ENCODE results near the gene LIPT2.
A peak's percentile ranks its signal among the peaks of the same experiment; 100 is the strongest.
"Not testable (repeated sequence)": the region's sequence is repeated elsewhere in the genome, so short reads cannot be mapped to it uniquely, and the experiment has no call there.

The LIPT2 gene

DNA sequence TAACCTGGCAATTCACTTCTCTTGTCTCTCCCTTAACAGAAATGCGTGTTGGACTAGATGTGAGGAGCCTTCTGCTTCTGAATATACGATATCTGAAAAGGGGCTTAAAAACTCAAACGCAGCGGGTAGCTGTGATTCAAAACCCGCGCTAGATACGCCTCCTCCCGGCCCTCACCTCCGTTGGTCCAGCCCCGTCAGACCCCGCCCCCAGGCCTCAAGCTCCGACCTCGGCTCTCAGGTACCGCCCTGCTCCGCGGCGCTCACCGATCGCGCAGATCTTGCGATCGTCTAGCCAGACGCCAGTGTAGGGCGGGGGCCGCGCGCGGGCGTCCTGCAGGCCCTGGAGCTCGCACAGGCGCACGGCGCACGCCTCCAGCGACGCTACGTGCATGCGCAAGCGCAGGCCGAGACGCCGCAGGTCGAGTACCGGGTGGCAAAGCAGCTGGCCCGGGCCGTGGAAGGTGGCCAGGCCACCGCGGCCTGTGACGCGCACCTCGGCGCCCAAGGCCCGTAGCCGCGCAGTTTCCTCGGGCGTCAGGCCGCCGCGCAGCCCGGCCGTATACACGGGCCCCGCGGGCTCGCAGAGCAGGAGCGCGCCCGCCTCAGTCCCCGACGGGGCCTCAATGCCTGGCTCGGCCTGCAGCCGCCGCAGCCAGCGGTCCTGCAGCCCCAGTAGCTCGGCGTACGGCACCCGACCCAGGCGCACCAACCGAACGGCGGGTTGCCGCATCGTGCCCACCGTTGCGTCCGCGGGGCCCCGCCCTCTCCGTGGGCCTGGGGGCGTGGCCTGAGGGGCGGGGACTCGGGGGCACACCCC lies at the start of gene LIPT2:
LIPT2 (minus strand) TSS at position 751 of the 817 bp plus-strand sequence; CDS start at position 730, 21 bp downstream.
- DNase-seq = peak; percentile 93 to 96

GRCh38 chr11:74541466-74541865 lies 47.9 kb upstream of the LIPT2 start:
- DNase-seq = no peak

DNA sequence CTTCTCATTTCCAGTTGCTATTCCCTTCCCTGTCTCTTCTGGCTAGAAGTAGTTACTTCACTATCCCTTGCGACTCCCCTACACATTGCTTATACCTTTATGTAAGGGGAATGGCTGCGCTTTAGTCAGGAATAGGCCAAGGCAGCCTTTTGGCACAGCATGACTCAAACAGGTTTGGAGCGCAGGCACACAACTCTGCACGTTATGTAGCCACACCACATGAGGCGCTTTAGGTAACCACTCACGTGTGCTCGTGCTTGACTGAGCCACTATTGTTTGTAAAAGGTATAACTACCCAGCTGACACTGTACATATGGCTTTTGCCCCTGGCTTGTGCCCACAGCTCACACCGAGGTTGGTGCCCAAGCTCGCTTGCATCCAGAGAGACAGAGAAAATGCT lies 46.7 kb upstream of the LIPT2 start:
- no peak for DNase-seq

GRCh38 chr11:74538680-74539079 lies 45.2 kb upstream of the LIPT2 start:
- no peak for DNase-seq

DNA sequence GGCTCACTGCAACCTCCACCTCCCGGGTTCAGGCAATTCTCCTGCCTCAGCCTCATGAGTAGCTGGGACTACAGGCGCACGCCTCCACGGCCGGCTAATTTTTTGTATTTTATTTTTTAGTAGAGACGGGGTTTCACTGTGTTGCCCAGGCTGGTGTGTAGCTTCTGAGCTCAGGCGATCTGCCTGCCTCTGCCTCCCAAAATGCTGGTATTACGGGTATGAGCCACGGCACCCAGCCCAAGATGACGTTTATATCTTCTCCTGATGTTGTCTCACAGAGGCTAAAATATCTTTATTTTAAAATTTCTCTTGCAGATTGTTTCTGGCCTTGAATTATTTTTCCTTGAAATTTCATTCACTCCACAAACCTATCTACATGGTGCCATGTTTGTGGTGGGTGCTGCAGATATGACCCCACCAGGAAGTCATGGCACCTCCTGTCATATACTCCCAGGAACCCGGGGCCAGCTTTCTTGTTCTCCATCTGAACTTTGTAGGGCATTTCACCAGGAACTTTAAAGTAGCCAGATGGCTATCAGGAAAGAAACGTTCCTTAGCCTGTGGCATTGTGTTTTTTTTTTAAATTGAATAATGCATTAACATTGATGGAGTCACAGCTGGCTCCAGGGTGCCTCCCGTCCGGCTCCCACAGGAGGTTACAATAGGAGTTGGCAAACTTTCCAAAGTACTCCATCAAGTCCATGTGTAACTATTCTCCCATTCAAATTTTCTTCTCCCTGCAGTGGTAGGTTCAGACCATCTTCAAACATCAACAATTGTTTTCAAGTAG lies 42.0 kb upstream of the LIPT2 start:
- DNase-seq = no peak

GRCh38 chr11:74534946-74535275 lies 41.4 kb upstream of the LIPT2 start:
- not testable (repeated sequence) for DNase-seq

DNA sequence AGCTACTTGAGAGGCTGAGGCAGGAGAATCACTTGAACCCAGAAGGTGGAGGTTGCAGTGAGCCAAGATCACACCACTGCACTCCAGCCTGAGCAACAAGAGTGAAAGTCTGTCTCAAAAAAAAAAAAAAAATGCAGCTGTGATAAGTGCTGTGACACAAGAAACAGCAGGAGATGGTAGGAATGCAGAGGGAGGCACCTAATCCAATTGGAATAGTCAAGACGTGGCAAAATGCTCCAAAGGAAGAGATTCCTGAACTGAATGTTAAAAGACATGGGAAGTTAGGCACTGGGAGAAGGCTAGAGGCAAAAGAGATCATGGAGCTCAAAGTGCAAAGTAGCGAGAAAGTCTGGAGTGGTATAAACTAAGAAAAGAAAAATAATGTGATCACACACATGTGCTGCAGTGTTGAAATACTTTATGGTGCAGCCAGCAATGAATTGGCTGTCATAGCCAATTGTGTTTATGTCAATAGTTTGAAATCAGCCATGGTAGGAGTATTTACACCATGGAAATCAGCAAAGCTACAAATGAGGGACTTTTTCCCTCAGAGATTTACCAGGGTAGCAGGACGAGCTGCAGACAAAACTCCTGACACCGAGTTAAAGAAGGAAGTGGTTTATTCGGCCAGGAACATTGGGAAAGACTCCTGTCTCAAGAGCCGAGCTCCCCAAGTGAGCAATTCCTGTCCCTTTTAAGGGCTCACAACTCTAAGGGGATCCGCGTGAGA lies 40.9 kb upstream of the LIPT2 start:
- DNase-seq = no peak

- no peak for DNase-seq
These were observed 39.9 kb upstream of the LIPT2 start for GRCh38 chr11:74533421-74533820.

- no peak for DNase-seq
These were observed 39.1 kb upstream of the LIPT2 start for GRCh38 chr11:74532501-74533246.

- DNase-seq = no peak
These were observed 31.5 kb upstream of the LIPT2 start for GRCh38 chr11:74524978-74525377.

DNA sequence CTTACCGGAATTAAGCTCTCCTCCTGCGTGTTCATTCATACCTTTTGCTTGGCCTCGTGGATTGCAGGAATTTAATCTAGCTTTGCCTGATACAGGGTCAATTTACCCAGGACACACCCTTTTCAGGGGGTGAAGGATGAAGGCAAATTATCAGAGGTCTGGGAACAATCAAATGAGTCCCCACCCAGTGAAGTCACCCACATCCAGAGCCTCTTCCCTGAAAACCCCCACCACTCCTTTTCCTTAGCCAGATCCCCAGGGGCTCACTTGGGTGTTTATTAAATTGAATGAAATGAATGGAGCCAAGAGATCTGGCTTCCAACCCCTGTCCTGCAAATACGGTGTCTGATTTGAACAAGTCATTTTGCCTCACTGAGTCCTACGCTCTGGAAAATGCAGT lies 31.0 kb upstream of the LIPT2 start:
- DNase-seq = no peak

- no peak for DNase-seq
These were observed 29.3 kb upstream of the LIPT2 start for GRCh38 chr11:74522776-74523175.

DNA sequence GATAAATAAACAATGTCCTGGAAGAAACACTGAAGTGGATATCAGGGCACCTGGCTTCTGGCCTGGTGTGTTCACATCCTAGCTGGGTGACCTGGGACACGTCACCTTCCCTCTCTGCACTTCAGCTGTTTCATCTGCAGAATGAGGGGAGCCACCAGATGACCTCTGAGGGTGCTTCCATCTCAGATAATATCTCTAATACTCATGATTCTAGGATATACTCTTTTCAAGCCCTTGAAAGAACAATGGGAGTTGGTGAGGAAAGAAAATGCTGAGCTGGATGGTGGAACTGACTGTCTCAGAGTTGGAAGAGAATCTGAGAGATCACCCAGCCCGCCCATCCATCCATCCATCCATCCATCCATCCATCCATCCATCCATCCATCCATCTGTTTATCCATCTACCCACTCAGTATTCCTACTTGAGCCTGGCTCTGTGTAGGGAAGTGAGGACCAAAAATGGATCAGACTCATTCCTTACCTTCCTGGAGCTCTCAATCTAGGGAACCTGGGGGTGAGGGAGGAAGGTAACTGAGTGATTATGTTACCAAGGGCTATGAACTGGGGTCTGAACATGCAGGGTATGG lies 28.2 kb upstream of the LIPT2 start:
- DNase-seq = no peak

- no peak for DNase-seq
These were observed 27.6 kb upstream of the LIPT2 start for GRCh38 chr11:74520927-74521665.

GRCh38 chr11:74520316-74520715 lies 26.8 kb upstream of the LIPT2 start:
- DNase-seq = no peak

DNA sequence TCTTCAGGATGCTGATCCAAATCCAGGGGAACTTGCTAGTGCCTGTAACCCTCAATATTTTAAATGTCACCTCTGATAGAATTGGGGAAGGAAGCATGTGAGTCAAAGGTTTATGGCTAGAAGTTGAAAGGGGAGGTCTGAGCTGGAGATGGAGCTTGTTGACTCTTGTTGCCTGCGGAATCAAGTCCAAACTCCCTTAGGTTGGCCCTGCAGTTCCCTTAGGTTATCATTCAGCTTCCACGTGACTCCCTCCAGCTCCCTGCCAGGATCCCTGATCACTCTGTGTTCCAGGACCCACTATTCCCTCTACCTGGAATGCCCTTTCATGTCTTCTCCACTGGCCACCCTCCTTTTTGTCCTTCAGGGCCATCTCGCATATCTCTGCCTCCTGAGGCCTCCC lies 26.2 kb upstream of the LIPT2 start:
- DNase-seq = no peak

DNA sequence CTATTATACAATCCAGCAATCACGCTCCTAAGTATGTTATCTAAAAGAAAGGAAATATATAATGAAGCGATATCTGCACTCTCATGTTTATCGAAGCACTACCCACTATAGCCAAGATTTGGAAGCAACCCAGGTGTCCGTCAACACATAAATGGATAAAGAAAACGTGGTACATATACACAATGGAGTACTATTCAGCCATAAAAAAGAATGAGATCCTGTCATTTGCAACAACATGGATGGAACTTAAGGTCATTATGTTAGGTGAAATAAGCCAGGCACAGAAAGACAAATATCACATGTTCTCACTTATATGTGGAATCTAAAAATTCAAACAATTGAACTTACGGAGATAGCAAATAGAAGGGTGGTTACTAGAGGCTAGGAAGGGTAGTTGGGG lies 24.1 kb upstream of the LIPT2 start:
- not testable (repeated sequence) for DNase-seq

GRCh38 chr11:74507582-74507981 lies 14.1 kb upstream of the LIPT2 start:
- no peak for DNase-seq

DNA sequence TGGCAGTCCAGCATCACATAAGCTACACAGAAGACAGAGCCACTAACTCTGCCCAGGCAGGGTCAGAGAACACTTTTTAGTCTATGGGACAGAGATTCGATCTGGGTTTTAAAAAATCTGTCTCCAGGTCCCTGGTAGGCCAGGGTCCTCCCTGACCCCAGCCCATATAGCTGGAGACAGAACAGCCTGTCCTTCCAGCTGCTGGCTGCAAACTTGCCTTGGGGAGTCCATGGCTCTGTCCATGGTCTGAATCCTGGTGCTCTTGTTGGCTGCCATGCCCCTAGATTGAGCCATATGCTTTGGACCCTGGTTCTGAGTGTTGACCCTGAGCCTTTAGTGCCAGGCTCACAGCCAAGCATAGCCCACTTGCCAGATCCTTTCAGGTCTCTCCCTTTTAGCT lies 13.3 kb upstream of the LIPT2 start:
- DNase-seq = no peak

- no peak for DNase-seq
These were observed 12.4 kb upstream of the LIPT2 start for GRCh38 chr11:74505911-74506310.

DNA sequence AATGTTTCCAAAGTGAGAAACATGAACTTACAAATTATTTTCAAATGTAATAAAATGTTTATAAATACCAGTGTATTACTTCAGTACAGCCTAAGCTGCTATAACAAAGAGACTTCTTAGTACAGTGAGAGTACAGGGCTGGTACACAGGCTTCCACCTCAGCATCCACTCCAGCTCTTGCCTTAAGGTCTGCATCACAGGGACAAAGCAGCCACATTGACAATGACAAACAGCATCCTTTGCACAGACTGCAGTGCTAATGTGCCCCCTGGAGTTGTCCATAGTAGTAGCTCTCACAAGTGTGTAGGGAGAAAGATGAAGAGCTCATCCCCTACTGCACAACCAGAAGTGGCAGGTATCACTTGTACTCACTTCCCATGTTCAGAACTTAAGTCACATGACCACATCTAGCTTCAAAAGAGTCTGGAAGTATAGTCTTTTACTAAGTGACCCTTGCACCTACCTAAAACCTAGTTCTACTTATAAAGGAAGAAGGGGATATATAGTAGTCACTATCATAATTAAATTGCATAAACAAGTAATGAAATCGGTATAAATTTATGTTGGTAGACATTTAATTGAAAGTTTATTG lies 10.7 kb upstream of the LIPT2 start:
- DNase-seq = peak in 1 of 2 experiments; percentile 2

All from NCI-H1930 (cell line).